Endodermal cell (in vitro differentiated cells): Measurements from ENCODE around the gene PSMD8. TPM values are rescaled to one million over a fixed set of nuclear protein-coding genes. Genes with fewer than 3 reads are reported as not detected.

Source experiments
- DNase-seq: peaks from one replicate; pipeline ENCODE4 v3.0.0-alpha.2; 2017
- H3K27ac ChIP-seq: 2 replicates; pipeline ENCODE4 v1.5.1; 2013; ENCODE audit warnings: mild to moderate bottlenecking, low read depth, low read length, moderate library complexity
- H3K27me3 ChIP-seq: 2 replicates; pipeline ENCODE4 v1.6.1; 2013; ENCODE audit warnings: mild to moderate bottlenecking, low read length, moderate library complexity; ENCODE audit not compliant: insufficient read depth, control insufficient read depth, poor library complexity, severe bottlenecking
- H3K36me3 ChIP-seq: 2 replicates; pipeline ENCODE4 v1.7.0; 2013; ENCODE audit warnings: mild to moderate bottlenecking, low read length, moderate library complexity; ENCODE audit not compliant: control insufficient read depth, insufficient read depth
- H3K4me1 ChIP-seq: one replicate; pipeline ENCODE4 v1.7.0; 2013; ENCODE audit warnings: low read length; ENCODE audit not compliant: control insufficient read depth, insufficient read depth
- H3K4me3 ChIP-seq: 2 replicates; pipeline ENCODE4 v1.5.1; 2013; ENCODE audit warnings: mild to moderate bottlenecking, low read length, moderate library complexity
- H3K9ac ChIP-seq: 2 replicates; pipeline ENCODE4 v1.6.1; 2013; ENCODE audit warnings: mild to moderate bottlenecking, low read length, moderate library complexity; ENCODE audit not compliant: poor library complexity, severe bottlenecking; ENCODE audit errors: extremely low read depth
- H3K9me3 ChIP-seq: 2 replicates; pipeline ENCODE4 v1.6.1; 2013; ENCODE audit warnings: mild to moderate bottlenecking, low read length, moderate library complexity; ENCODE audit not compliant: control insufficient read depth
- H3K27ac Mint-ChIP-seq: 2 replicates; pipeline ENCODE4 v1.8.0; 2020; ENCODE audit warnings: mixed read lengths
- H3K27me3 Mint-ChIP-seq: 2 replicates; pipeline ENCODE4 v1.8.0; 2021; ENCODE audit warnings: mild to moderate bottlenecking, mixed read lengths; ENCODE audit not compliant: insufficient read depth
- H3K36me3 Mint-ChIP-seq: 2 replicates; pipeline ENCODE4 v1.8.0; 2020; ENCODE audit warnings: low read depth, mixed read lengths
- H3K4me1 Mint-ChIP-seq: 2 replicates; pipeline ENCODE4 v1.8.0; 2020; ENCODE audit warnings: mixed read lengths
- H3K4me3 Mint-ChIP-seq: 2 replicates; pipeline ENCODE4 v1.8.0; 2020; ENCODE audit warnings: mild to moderate bottlenecking, moderate library complexity, mixed read lengths
- H3K9me3 Mint-ChIP-seq: 2 replicates; pipeline ENCODE4 v1.8.0; 2020; ENCODE audit warnings: mild to moderate bottlenecking, mixed read lengths
- WGBS, 2 experiments: methylation state at CpG; one replicate each; pipeline versions ENCODE4 v1.1.5 to v1.1.7; 2013; ENCODE audit warnings: missing lambda C conversion rate in 2 of 2, mixed read lengths in 1 of 2; ENCODE audit not compliant: insufficient coverage in 1 of 2, insufficient read length in 1 of 2; 5-methylcytosine and 5-hydroxymethylcytosine counted together
- total RNA-seq, 2 donors: library from RNA; stranded (reverse); fragmentation: NEBNext Ultra II Directional in 1 of 2; extraction: Animal tissue kit (Norgen Biotek cat#: 25700) in 1 of 2; gene quantifications; 2 replicates in 1 of 2; 3 replicates in 1 of 2; pipeline ENCODE4 v1.2.1, GENCODE V29; 2021
- TF ChIP-seq, protein P1 (sequence below): fragments of 200-600 bp; sonication (generic); conservative IDR thresholded peaks from 2 replicates; pipeline ENCODE4 v1.5.0; 2021; ENCODE audit warnings: antibody characterized with exemption, mild to moderate bottlenecking

PSMD8 gene
- total RNA-seq, 2 donors from 2014 or later: 168 to 178 TPM

DNA sequence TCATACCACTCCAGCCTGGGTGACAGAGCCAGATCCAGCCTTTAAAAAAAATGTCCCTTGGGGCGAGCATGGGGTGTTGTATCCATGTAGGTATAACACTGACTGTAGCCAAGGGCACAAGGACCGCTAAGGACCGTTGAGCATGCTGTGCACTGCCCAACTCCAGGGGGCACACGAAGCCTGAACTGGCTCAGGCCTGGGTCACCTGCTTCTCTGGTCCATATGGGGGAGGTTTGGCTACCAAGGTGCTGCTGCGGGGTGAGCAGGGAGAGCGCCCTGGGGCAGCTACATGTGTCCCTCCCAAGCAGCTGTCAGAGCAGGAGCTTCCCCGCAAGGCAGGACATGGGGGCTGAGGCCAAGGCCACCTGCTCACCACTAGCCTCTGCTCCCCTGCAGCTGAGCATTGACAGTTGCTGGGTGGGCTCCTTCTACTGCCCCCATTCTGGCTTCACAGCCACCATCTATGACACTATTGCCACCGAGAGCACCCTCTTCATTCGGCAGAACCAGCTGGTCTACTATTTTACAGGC is 22.4 kb upstream of the PSMD8 start:
- TF ChIP-seq, protein P1, sequence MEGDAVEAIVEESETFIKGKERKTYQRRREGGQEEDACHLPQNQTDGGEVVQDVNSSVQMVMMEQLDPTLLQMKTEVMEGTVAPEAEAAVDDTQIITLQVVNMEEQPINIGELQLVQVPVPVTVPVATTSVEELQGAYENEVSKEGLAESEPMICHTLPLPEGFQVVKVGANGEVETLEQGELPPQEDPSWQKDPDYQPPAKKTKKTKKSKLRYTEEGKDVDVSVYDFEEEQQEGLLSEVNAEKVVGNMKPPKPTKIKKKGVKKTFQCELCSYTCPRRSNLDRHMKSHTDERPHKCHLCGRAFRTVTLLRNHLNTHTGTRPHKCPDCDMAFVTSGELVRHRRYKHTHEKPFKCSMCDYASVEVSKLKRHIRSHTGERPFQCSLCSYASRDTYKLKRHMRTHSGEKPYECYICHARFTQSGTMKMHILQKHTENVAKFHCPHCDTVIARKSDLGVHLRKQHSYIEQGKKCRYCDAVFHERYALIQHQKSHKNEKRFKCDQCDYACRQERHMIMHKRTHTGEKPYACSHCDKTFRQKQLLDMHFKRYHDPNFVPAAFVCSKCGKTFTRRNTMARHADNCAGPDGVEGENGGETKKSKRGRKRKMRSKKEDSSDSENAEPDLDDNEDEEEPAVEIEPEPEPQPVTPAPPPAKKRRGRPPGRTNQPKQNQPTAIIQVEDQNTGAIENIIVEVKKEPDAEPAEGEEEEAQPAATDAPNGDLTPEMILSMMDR: no peak
- WGBS, 2 experiments: 77 to 87% methylated on average over 5 to 9 of the region's 9 CpGs
- no peak overlapping the region for H3K4me3 Mint-ChIP-seq
- no peak overlapping the region for H3K27ac Mint-ChIP-seq
- no peaks in the 10 kb centered on the region for H3K9me3 ChIP-seq
- no peak overlapping the region for H3K9ac ChIP-seq
- peaks cover 10% of the 10 kb centered on the region for H3K27me3 ChIP-seq
- peaks cover 5% of the 10 kb centered on the region for H3K4me1 Mint-ChIP-seq
- H3K9me3 Mint-ChIP-seq: no peaks in the 10 kb centered on the region
- H3K36me3 Mint-ChIP-seq: no peaks in the 10 kb centered on the region
- no peak for DNase-seq
- H3K4me3 ChIP-seq: no peak overlapping the region
- peaks cover 23% of the 10 kb centered on the region for H3K27me3 Mint-ChIP-seq
- H3K27ac ChIP-seq: peak overlapping the region; percentile 57
- H3K4me1 ChIP-seq: no peaks in the 10 kb centered on the region
- H3K36me3 ChIP-seq: no peaks in the 10 kb centered on the region

DNA sequence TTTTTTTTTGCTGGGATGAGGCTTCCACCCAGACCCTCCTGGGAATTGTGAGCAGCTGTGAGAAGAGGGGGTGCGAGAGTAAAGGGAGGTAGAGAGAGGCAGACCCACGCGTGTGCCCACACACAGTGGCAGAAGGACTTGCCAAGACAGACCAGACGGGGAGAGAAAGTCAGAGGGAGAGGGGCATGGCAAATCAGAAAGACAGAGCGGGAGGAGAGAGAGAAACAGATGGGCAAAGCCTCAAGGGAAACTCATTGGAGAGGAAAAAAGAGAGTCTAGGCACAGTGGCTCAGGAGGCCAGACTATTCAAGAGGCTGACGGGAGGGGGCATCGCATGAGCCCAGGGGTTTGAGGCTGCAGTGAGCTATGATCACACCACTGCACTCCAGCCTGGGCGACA is 21.8 kb upstream of the PSMD8 start:
- Histone ChIP-seq H3K27me3 (peaks cover 12% of the 10 kb centered on the region), H3K27ac (peak overlapping the region; percentile 57), H3K9me3 (no peaks in the 10 kb centered on the region), H3K36me3 (no peaks in the 10 kb centered on the region), H3K9ac (no peak overlapping the region), H3K4me1 (no peaks in the 10 kb centered on the region), H3K4me3 (no peak overlapping the region)
- Mint-ChIP-seq H3K36me3 (no peaks in the 10 kb centered on the region), H3K27me3 (peaks cover 26% of the 10 kb centered on the region), H3K27ac (no peak overlapping the region), H3K4me1 (peaks cover 5% of the 10 kb centered on the region), H3K9me3 (no peaks in the 10 kb centered on the region), H3K4me3 (no peak overlapping the region)
- TF ChIP-seq, protein P1: no peak
- DNase-seq: no peak
- 91 to 98% methylated on average over 5 to 8 of the region's 8 CpGs for WGBS, 2 experiments

DNA sequence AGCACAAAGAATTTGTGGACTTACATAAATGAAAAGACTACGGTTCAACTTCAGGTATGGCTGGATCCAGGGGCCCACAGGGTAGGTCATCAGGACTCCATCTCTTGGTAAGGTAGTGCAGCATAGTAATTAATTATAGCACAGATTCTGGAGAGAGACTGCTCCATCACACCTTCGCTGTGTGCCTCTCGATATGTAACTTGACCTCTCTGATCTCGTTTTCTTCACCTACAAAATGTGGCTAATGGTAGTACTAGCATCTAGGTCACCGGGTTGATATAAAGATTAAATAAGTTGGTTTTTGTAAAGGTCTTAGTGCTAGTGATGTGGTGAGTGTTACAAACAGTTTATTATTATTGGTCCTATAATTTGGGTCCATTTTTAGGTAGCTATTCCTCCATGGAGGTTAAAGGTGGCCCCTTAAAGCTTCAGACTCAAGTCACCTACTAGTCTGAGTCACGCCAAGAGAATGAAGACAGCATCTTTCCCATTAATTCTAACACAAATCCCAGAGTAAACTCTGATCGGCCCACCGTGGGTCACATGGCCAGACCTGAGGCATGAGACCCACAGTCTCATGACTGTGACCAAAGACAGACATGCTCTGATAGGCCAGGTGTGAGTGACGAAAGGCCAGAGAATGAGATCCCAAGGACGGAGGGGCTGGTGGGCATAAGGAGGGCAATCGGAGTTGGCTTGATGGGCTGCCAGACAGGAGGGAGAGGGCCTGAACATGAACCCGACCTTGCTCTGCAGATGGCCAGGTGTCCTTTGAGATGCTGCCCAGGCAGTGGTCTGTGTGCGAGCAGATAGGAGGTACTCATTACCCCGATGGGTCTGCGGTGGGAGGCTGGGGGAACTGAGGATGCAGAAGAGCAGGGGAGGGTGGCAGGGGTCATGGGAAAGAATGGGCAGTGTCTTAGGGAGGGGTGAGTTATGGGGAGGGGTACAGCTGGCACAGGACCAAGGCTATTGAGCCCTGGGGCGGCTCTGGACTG is 18.3 kb upstream of the PSMD8 start:
- H3K27ac ChIP-seq: no peak overlapping the region
- peaks cover 45% of the 10 kb centered on the region for H3K27me3 ChIP-seq
- TF ChIP-seq, protein P1: no peak
- Mint-ChIP-seq H3K27me3 (peaks cover 49% of the 10 kb centered on the region), H3K4me3 (no peak overlapping the region), H3K36me3 (no peaks in the 10 kb centered on the region), H3K27ac (no peak overlapping the region), H3K9me3 (no peaks in the 10 kb centered on the region), H3K4me1 (peaks cover 5% of the 10 kb centered on the region)
- H3K36me3 ChIP-seq: no peaks in the 10 kb centered on the region
- no peak for DNase-seq
- H3K4me3 ChIP-seq: no peak overlapping the region
- no peak overlapping the region for H3K9ac ChIP-seq
- no peaks in the 10 kb centered on the region for H3K4me1 ChIP-seq
- 87% methylated on average over 11 to 16 of the region's 16 CpGs for WGBS, 2 experiments
- no peaks in the 10 kb centered on the region for H3K9me3 ChIP-seq
